Activated CD4-positive, alpha-beta T cell treated with anti-CD3 and anti-CD28 coated beads, Interleukin-10, Interleukin-2, amounts not matched to agents 100 ng/mL and 50 ng/mL, durations not matched to agents 16 hours and 8 hours (primary cell): ENCODE results near the gene THRA.

Source experiments
- DNase-seq: peaks from one replicate; pipeline ENCODE4 v3.0.0-alpha.2; 2020

THRA gene

GRCh38 chr17:40087049-40087794 lies 24.5 kb downstream of the THRA start:
- no peak for DNase-seq

DNA sequence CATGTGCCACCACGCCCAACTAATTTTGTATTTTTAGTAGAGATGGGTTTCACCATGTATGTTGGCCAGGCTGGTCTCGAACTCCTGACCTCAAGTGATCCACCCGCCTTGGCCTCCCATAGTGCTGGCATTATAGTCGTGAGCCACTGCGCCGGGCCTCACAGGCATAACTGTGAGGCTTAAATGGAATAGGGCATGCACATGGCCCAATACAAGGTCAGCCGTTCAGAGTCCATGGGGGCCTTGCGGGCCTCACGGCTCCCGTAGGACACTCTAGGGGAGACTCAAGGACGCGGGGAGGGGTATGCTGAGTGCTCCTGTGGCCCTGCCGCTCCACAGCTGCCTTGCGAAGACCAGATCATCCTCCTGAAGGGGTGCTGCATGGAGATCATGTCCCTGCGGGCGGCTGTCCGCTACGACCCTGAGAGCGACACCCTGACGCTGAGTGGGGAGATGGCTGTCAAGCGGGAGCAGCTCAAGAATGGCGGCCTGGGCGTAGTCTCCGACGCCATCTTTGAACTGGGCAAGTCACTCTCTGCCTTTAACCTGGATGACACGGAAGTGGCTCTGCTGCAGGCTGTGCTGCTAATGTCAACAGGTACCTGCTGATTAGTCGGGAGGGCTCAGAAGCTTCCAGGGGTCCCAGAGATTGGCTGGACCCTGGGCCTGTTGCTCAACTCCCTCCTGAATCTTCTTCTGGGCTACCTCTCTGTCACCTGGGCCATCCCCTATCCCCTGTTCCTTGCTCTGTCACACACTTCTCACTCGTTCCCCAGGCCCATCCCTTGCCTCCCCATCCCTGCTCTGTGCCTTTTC lies 25.3 kb downstream of the THRA start:
- no peak for DNase-seq

DNA sequence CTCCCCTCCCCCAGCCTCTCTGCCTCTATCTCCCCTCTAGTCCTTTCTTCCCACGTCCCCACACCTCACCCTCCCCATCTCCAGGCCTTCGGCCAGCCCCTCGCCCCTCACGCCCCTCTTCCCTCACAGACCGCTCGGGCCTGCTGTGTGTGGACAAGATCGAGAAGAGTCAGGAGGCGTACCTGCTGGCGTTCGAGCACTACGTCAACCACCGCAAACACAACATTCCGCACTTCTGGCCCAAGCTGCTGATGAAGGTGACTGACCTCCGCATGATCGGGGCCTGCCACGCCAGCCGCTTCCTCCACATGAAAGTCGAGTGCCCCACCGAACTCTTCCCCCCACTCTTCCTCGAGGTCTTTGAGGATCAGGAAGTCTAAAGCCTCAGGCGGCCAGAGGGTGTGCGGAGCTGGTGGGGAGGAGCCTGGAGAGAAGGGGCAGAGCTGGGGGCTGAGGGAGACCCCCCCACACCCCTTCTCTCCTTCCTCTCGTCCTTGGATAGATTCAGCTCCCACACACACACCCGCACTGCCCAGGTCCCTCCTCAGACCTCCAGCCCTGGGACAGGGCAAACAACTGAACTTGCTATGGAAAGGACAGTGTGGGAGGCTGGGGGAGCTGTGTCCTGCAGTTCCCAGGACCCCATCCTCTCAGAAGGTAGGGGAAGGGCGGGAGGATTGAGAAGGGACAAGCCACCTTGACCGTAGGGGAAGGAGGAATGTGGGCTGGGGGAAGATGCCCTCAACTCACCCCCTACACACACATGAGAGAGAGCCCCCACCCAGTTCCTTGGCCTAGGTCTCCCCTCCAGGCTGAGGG lies 26.5 kb downstream of the THRA start:
- DNase-seq: no peak

DNA sequence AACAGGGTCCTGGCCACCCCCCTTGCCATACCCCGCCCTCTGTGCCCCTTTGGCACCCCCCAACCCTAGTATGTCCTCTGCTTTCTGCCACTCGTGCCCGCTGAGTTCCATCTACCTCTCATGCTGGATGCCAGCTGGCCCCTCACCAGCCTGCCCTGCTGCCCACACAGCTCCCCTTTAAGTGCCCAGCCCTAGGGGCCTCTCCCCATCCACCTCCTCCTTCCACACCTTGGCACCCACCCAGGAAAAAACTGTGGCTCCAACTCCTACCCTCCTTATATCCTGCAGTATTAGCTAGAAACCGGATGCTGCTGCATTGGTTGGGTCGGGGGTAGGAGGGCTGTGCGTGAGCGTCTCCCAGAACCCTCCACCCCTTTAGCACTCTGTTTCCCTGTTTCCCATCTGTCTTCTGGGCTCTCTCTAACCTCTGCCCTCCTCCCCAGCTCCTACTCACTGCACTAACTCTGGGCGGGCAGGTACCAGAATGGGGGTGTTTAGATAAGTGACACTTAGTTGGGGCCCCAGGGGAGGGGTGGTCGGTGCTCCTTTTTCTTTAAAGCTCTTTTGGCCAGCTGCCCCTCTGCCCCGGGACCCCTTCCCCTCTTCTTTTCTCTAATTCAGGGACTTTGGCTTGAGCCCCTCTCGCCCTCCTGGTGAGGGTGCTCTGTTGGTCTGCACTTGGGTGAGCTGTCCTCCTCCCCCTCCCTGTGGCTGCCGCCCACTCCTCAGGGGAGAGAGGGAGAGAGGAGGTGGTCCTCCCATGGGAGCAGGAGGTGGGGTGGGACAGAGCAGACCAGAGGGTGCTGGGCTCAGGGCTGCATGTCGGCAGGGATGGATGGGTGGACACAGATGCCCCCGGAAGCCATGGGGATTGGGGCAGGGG lies 27.7 kb downstream of the THRA start:
- no peak for DNase-seq

GRCh38 chr17:40091691-40092397 lies 29.1 kb downstream of the THRA start:
- DNase-seq: no peak

DNA sequence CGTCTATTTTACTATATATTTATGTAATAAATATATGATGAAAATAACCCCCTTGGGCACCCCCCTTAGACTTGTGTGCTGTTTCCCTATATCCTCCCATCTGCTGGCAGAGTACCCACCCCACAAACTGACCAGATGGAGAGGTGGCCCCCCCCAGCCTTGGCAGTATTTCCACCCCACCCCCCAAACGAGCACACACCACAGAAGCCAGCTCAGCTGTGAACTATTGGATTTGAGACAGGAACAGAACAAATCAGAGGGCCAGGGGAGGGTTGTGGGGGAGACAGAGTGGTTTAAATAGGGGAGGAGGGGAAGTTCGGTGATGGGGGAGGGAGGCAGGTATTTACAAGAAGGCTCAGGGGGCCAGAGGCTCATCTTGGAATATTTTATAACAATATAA lies 29.8 kb downstream of the THRA start:
- no peak for DNase-seq

DNA sequence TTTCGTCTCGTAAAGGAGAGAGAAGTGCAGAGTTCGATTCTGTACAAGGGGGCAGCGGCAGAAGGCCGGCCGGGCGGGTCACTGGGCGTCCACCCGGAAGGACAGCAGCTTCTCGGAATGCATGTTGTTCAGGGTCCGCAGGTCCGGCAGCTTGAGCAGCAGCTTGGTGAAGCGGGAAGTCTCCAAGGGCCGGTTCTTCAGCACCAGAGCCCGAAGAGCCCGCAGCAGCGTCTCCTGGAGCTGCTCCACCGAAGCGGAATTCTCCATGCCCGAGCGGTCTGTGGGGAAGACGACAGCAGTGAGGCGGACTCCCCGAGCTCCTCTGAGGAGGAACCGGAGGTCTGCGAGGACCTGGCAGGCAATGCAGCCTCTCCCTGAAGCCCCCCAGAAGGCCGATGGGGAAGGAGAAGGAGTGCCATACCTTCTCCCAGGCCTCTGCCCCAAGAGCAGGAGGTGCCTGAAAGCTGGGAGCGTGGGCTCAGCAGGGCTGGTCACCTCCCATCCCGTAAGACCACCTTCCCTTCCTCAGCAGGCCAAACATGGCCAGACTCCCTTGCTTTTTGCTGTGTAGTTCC lies 30.3 kb downstream of the THRA start:
- DNase-seq: no peak

DNA sequence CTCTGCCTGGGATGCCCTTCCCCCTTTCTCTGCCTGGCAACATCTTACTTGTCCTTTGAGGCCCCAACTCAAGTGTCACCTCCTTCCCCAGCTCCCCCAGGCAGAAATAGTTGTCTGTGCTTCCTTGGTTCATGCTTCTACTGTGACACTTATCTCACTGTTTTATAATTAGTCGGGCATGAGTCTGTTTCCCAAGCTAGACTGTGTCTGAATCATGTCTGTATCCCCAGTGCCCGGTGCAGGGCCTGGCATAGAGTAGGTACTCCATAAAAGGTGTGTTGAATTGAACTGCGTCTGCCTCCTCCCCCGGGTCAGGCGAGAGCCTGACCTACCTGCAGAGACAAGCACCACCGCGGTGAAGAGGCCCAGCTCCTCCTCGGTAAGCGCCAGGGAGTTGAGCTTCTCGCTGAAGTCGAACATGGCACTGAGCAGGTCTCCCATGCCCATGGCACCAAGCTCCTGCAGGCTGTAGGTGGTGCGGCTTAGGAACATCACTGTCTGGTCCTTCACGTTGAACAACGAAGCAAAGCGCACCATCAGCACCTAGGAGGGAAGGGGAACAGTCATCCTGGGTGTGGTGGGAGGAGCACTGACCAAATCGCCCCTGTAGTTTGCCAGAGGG lies 30.9 kb downstream of the THRA start:
- no peak for DNase-seq

- no peak for DNase-seq
Observed at GRCh38 chr17:40094874-40095273, 32.1 kb downstream of the THRA start.

- no peak for DNase-seq
Observed at GRCh38 chr17:40095351-40095943, 32.7 kb downstream of the THRA start.

DNA sequence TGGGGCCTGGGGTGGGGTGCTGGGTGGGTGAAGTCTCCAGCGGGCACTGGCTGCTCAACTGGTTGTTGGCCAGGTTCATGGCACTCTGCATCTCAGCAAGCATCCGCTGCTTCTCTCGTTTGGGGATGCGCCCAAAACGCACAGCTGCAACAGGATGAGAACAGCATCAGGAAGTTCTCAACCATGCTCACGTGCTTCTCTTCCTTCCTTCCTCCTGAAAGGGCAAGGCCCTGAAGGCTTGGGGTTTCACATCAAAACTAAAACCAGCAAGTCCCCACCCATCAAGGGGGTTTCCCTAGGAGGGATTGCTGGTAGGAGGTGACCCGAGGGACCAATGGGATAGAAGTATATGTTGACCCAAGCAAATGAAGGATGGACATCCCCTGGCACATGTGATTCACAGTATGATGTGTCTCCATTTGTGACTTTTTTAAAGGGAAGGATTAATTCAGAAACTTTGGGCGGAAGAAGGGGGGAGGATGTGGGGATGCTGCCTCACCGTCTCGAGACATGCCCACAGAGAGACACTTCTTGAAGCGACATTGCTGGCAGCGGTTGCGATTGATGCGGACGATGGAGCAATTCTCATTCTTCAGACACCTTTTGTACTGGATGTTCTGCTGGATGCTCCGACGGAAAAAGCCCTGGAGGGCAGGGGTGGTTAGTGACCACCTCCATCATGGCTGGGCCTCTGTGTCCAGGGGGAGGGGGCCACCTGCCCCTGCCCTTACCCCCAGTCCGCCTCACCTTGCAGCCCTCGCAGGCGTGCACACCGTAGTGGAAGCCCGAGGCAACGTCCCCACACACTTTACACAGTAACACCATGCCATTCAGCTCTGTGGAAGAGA lies 33.4 kb downstream of the THRA start:
- DNase-seq: peak; percentile 99

DNA sequence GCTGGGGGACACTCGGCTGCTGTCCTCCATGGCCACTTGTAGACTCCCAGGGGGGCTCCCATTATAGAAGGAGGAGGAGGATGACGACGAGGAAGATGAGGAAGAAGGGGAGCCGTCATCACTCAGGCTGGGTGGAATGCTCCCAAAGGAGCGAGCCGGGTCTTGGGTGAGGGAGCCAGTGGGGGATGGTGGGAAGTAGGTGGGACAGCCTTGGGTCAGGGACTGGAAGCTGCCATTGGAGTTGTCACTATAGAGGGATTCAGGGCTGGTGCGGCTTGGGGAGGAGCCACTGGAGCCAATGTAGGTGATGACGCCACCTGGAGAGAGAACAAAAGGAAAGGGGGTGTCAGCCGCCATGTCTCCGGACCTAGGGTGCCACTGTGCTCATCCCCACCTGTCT lies 34.3 kb downstream of the THRA start:
- no peak for DNase-seq

DNA sequence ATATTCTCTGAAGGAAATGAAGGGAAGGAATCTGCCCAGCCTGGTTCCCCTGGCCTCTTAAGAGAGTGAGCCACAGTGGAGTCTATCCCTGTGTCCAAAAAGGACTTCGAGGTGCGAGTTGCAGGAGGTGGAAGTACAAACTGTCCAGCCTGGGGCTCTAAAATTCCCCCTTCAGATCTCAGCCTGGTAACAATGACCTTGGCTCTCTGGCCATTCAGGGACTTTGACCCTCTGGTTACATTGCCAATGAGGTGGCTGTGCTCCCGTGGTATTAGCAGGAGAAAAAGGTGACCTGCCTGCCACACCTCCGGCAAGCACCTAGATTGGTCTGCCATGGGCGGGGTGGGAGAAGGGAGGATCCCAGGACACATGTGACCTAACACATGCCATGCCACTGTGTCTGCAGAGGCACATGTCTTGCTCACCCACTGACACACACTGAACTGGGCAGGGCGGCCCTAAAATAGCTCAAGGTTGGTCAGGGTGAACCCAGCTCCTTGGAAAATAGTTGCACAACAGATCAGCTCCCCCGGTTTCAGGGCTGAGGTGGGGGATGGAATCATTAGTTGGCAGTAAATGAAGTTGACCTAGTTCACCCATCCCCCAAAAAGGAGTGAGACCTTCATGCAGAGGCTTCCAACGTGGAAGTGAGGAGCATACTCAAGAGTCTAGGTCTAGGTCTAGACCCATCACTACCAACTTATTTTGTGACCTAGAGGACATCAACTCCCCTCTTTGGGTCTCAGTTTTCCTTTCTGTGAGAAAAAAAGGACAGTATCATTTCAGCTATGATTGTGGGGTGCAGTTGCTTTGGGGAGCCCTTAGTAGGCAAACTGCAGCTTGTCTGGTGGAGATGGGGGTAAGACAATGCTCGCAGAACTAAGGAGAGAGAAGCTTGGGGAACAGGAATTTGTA lies 35.4 kb downstream of the THRA start:
- DNase-seq: peak; percentile 43

DNA sequence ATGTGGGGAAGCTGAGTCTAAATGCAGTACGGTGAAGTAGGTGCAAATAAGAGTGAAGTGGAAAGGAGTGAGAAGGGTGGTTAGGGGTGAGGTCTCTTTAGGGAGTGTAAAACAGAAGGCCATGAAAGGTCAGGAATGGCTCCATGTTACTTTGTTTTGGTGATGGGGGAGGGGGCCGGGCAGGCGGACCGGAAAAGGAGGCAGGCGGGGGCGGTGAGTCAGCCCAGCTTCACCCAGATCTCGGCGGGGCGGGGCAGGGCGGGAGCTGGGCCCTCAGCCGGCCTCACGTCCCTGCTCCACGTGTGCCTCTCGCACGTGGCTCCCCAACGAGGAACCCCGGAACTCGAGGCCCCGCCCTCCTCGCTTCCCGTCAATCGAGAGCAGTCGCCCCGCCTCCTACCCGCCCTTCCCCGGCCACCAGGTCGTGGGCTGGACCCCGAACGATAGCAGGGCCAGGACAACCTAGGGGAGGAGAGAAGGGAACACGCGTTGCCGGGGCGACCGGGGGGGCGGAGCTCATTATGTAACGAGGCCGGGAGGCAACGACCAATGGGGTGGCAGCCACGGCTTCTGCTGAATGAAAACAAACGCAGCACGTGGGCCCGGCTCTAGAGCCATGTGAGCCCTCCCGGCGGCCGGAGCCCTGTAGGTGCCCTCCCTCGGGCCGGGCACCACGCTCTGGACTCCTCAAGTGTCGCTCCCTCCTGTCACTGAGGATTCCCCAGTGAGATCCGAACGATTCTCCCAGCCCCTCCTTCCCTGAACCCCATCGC lies 36.3 kb downstream of the THRA start:
- peak; percentile 99 for DNase-seq

DNA sequence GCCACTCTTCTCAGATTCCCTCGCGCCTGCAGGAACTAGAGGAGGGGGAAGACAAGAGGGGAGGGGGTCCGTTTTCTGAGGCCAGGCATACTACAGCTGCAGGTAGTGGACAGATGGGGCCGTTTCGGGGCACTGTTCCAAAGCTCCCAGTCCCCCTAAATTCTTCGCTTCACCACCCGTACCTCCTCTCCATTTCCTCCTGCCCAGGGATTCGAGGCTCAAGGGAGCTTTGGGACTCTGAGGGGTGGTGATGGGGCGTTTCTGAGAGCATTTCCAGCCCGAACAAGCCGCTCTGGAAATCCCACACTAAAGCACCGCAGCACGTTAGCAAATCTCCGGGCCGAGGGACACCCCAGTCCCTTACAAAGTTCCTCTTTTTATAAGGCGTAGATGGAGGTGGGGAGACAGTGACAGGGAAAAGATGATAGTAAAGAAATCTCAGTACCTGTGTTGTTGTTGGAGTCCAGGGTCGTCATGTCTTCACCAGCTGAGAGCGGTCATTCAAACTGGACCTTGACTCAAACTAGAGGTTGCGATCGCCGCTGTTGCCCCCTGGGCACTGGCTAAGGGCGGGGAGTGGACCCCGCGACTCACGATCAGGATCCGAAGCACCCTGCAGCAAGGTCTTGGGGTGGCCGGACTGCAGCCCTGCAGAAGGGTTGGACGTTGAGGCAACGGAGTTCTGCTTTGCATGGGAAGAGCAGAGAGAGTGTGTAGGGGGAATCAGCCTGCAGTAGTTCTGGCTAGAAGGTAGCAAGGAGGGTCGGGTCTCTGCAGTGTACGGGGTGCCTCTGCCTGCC lies 37.1 kb downstream of the THRA start:
- DNase-seq: no peak

DNA sequence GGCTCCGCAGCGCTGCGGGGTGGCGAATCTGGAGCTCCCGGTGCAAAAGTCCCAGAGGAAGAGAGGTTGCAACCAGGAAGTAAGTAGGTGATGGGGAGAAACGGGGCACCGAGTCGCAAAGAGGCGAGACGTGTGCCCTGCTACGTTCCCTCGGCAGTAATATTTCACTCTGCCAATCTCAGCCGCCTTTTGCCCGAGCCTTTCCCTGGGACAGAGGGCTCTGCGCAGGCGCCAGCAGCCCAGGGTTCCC lies 37.6 kb downstream of the THRA start, which contains the start of gene NR1D1:
Gene NR1D1 (minus strand): TSS at position 171 of the 250 bp plus-strand sequence. CDS start 495 bp downstream, outside the sequence.
- DNase-seq: no peak
